ENCODE measurements around the gene KCNAB2. TPM values are rescaled to one million over a fixed set of nuclear protein-coding genes. Genes with fewer than 3 reads are reported as not detected.

Gene KCNAB2
- total RNA-seq, 4 donors from 2014 or later, result 9.9 to 42.2 (median 17.0) TPM

DNA sequence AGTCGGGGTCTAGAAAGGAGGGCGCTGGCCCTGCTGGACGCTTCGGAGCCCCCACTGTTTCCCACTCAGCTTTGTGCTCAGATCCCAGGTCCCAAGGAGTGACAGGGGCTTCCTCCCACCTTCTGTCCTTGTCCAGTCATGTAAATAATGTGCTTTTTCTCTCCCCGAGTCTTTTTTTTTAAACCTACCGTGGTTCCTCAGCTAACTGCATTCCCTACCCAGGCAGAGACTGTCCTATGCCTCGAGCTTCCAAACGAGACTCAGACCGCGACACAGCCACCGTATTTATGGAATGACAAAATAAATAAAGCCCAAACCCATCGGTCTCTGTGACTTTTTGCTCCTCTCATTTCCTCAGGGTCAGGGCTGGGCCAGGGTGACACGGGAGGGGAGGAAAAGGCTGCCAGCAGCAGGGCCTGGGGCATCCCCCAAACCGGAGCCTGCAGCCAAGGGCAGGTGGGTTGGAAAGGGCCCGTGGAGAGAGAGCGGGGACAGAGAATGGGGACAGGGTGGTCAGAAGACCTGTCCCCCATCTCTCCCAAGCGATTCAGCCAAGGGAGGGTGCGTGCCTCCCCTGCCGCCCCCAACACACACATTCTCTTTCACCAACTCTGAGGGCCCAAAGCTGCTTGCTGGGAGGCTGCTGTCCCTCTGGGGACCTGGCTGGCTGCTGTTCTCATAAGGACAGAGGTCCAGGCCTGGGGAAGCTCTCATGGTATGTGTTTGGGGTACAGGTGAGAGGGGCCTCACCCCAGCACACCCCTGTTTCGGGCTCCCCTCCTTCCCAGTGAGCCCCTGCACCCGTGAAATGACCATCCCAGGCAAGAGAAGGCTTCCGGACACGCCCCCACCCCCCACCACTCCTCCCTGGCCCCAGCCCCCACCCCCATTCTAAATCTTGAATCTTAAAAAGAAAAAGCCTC, 55.4 kb downstream of the KCNAB2 start:
- TF ChIP-seq CTCF (IDR thresholded peaks at IDR 0.05), result no peak
- ATAC-seq (ENCODE audit: low FRiP score) (no peak), DNase-seq (ENCODE audit: low spot score) (no peak)

DNA sequence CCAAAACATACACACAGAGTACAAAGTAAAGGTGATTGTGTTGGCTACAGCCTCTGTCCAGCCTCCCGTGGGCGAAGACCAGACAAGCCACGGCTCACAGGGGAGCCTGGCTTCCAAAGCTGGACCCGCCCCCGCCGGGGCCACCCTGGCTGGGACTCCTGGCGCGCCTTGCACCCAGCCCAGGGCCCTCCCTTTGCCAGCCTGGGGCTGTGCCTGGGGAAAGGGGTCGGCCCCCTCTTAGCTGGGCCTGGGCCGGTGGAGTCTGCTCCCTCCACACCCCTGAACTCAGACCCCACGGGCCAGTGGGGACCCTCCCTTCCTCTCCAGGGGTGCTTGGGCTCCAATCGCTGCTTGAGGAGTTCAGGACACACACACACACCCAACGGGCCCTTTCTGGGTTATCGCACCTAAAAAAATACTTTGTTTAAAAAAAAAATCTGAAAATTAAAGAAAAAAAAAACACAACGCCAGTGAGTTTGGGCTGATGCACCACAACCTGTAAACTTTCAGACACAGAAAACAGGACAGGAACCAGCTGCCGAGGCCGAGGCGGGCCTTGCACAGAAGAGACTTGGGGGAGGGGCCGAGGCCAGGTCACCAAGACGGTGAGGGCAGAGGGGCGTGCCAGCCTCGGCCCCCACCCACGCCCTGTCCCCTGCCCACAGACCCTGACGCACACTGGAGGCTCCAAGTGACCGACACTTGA, 56.3 kb downstream of the KCNAB2 start:
- ATAC-seq (ENCODE audit: low FRiP score), result no peak
- no peak for TF ChIP-seq CTCF (IDR thresholded peaks at IDR 0.05)
- DNase-seq (ENCODE audit: low spot score), result no peak

DNA sequence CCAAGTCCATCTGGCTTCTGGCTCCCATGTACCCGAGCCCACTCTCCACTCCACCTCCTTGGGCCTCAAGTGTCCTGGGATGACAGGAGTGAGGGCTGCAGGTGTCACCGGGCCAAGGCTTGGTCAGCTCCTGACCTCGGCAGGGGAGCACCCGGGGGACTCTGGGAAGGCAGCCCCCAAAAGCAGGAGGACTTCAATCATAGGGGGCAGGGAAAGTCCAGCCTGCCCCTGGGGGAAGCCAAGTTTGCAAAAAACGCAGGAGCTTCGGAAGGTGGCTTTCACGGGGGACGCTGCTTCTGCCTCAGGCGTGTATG, 56.8 kb downstream of the KCNAB2 start:
- no peak for DNase-seq (ENCODE audit: low spot score)
- no peak for TF ChIP-seq CTCF (IDR thresholded peaks at IDR 0.05)

DNA sequence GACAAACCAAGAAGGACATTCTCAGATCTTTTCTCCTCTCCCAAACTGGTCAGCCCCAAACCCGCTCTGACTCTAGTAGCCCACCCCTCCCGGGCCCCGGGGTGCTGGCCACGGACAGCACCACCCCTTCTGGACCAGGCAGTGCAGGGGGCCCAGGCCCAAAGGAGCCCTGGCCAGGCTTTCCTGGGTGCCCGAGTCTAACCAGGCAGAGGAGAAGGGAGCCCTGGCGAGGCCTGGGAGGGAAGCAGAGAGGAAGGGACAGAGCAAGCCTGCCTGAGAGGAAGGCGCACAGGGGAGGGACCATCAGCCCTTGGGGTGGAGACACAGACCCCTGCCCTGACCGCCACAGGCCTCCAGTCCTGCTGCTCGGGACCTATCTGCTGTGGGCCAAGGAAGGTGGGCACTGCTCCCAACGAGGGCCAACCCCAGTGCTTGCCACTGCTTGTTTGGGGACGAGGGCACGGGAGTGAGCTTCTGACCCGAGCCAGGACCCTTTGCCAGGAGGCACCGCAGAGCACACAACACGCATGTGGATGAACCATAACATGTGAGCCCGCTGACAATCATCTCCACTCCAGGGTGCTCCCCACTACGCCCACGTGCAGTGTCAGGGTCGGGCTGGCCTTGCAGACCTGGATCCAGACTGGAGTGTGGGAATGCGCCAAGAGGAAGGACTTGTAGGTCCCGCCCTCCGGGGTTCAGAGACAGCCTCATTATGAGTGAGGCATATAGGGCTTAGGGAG, 57.6 kb downstream of the KCNAB2 start:
- ATAC-seq (ENCODE audit: low FRiP score), result no peak
- TF ChIP-seq CTCF (IDR thresholded peaks at IDR 0.05), result no peak
- DNase-seq (ENCODE audit: low spot score), result no peak

More for the DNA sequence above, 56.8 kb downstream of the KCNAB2 start:
- no peak for ATAC-seq (ENCODE audit: low FRiP score)

DNA sequence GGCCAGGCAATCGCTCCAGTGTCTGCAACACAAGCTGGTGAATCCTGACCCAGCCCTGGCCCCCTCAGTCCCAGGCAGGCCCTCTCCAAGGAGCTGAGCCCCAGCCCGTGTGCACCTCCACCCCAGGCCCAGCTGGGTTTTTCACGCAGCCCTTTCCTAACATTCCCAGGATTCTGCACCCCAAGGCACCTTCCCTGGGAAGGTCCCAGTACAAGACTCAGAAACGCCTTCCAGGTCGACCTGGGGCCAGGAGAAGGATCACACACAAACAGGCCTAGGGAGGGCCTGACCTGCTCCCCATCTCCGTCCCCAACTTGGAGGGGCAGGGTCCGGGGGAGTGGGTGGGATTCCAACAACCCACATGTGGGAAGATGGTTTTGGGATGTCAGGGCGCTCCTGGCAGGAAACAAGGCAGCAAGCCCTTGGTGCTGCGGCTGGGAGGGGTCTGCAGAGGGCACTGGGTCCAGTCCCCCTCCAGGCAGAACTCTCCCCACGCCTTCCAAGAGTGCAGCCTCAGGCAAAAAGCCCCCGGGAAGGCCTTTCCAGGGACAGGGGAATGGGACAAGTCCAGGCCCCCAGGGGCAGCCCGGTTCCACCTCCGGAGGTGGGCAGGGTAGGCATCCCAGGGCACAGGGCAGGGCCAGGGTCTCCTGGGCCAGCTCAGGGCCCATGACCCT, 58.3 kb downstream of the KCNAB2 start:
- DNase-seq (ENCODE audit: low spot score) (no peak), ATAC-seq (ENCODE audit: low FRiP score) (no peak)
- TF ChIP-seq CTCF (IDR thresholded peaks at IDR 0.05), result no peak

DNA sequence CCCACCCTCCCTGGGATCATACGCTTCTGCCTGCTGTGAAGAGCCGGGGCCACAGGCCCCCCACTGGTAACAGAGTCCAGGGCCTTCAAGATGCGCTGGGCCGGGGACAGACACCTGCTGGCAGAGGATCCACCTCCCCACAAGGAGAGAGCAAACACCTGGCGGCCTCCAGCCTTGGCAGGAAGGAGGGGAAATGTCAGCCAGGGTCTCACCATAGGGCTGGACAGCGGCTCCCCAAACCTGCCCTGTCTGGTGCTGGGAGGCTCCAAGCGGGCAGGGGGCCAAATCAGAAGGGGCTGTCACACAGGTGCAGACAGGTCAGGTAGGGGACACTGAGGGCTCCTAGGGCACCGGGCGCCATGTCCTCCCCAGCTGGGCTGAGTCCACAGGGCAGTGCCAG, 58.9 kb downstream of the KCNAB2 start:
- no peak for TF ChIP-seq CTCF (IDR thresholded peaks at IDR 0.05)
- DNase-seq (ENCODE audit: low spot score) (no peak), ATAC-seq (ENCODE audit: low FRiP score) (no peak)

All from omental fat pad (tissue), 4 donors.